ENCODE measurements around the gene SULT2B1.
A peak's percentile ranks its signal among the peaks of the same experiment; 100 is the strongest.
"Not testable (repeated sequence)": the region's sequence is repeated elsewhere in the genome, so short reads cannot be mapped to it uniquely, and the experiment has no call there.

The SULT2B1 gene

GRCh38 chr19:48551437-48552302, at the start of gene SULT2B1:
TSS of gene SULT2B1 (plus strand) at chr19:48552172. CDS start at chr19:48552253, 81 bp downstream.
- DNase-seq (ENCODE audit: low read depth): no peak
- no peak within 1 kb of the TSS for H3K4me3 ChIP-seq (ENCODE audit: low read depth, low read length)

- DNase-seq (ENCODE audit: low read depth): no peak
- H3K4me3 ChIP-seq (ENCODE audit: low read depth, low read length): no peak overlapping the region
Measured at GRCh38 chr19:48502350-48503018, 49.5 kb upstream of the SULT2B1 start.

GRCh38 chr19:48506138-48506733, 45.7 kb upstream of the SULT2B1 start:
- no peak overlapping the region for H3K4me3 ChIP-seq (ENCODE audit: low read depth, low read length)
- DNase-seq (ENCODE audit: low read depth): no peak

GRCh38 chr19:48507911-48508439, 44.0 kb upstream of the SULT2B1 start:
- no peak for DNase-seq (ENCODE audit: low read depth)
- no peak overlapping the region for H3K4me3 ChIP-seq (ENCODE audit: low read depth, low read length)

- DNase-seq (ENCODE audit: low read depth): no peak
- H3K4me3 ChIP-seq (ENCODE audit: low read depth, low read length): no peak overlapping the region
Measured at GRCh38 chr19:48508729-48509411, 43.1 kb upstream of the SULT2B1 start.

GRCh38 chr19:48509467-48510194, 42.3 kb upstream of the SULT2B1 start:
- no peak overlapping the region for H3K4me3 ChIP-seq (ENCODE audit: low read depth, low read length)
- no peak for DNase-seq (ENCODE audit: low read depth)

- H3K4me3 ChIP-seq (ENCODE audit: low read depth, low read length): peak overlapping the region; percentile 36
- no peak for DNase-seq (ENCODE audit: low read depth)
Measured at GRCh38 chr19:48510421-48511268, 41.3 kb upstream of the SULT2B1 start.

GRCh38 chr19:48511321-48511731, 40.6 kb upstream of the SULT2B1 start:
- no peak for DNase-seq (ENCODE audit: low read depth)
- peak overlapping the region; percentile 36 for H3K4me3 ChIP-seq (ENCODE audit: low read depth, low read length)

GRCh38 chr19:48511800-48512503, 40.0 kb upstream of the SULT2B1 start, which contains the start of gene LMTK3:
TSS of gene LMTK3 (minus strand) at chr19:48511835. CDS start at chr19:48511576, 259 bp downstream.
- peak within 1 kb of the TSS; percentile 36 for H3K4me3 ChIP-seq (ENCODE audit: low read depth, low read length)
- no peak for DNase-seq (ENCODE audit: low read depth)

GRCh38 chr19:48512504-48513288, 39.3 kb upstream of the SULT2B1 start:
- no peak overlapping the region for H3K4me3 ChIP-seq (ENCODE audit: low read depth, low read length)
- no peak for DNase-seq (ENCODE audit: low read depth)

- no peak for DNase-seq (ENCODE audit: low read depth)
- peak overlapping the region; percentile 60 for H3K4me3 ChIP-seq (ENCODE audit: low read depth, low read length)
Measured at GRCh38 chr19:48513289-48514122, 38.5 kb upstream of the SULT2B1 start.

- H3K4me3 ChIP-seq (ENCODE audit: low read depth, low read length): no peak overlapping the region
- no peak for DNase-seq (ENCODE audit: low read depth)
Measured at GRCh38 chr19:48514123-48514458, 37.9 kb upstream of the SULT2B1 start.

- H3K4me3 ChIP-seq (ENCODE audit: low read depth, low read length): no peak overlapping the region
- no peak for DNase-seq (ENCODE audit: low read depth)
Measured at GRCh38 chr19:48516536-48516935, 35.4 kb upstream of the SULT2B1 start.

GRCh38 chr19:48518207-48518606, 33.8 kb upstream of the SULT2B1 start:
- no peak for DNase-seq (ENCODE audit: low read depth)
- H3K4me3 ChIP-seq (ENCODE audit: low read depth, low read length): no peak overlapping the region

GRCh38 chr19:48519426-48519825, 32.5 kb upstream of the SULT2B1 start:
- DNase-seq (ENCODE audit: low read depth); H3K4me3 ChIP-seq (ENCODE audit: low read depth, low read length): not testable (repeated sequence)

GRCh38 chr19:48520134-48520533, 31.8 kb upstream of the SULT2B1 start:
- no peak for DNase-seq (ENCODE audit: low read depth)
- H3K4me3 ChIP-seq (ENCODE audit: low read depth, low read length): no peak overlapping the region
